ENCODE measurements around the gene MID2.
"Not testable (repeated sequence)": the region's sequence is repeated elsewhere in the genome, so short reads cannot be mapped to it uniquely, and the experiment has no call there.

MID2 gene

DNA sequence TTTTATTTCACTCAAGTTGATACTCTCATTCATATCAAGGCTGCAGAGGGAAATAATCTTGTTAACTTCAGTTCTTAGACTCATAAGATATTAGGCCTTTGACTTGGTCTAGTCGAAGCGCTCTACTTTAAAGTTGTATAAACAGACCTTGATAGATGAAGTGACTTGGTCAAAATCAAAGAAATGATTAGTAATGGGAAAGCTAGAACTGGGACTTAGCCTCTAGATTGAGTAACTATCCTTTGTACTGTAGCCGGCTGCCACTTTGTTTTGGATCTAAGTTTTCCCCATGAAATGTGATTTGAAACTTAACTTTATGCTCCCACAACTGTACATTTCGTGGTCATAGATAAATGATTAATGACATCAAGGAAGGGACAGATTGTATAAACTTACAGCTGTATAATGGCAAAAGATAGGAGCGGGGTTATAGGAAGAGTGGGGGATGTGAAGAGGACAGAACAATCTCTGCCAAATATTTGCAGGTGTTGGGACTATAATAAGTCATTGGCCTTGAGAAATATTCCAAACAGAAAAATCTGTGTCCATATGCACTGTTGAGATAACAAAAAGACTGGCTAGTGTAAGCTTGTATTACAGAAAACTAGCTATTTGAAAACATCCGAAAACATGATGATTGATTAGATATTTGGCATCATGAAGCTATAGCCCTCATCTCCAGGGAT is 17.2 kb downstream of the MID2 start:
- no peak for DNase-seq

DNA sequence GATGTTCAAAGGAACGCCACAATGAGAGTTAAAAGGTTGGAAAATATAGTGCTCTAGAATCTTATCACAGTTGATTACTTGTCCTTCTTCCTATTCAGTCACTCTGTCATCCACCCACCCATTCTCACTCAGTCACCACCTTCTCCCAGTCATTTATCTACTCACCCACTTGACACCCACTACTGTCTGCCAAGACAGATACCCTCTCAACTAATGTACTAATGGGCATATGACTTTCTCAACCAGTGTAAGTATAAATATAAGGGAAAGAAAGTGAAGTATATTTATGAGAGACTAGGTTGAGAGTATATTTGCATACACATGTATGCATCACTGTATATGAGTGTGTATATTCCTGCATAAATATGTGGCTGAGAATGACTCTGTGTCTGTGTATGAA is 20.0 kb downstream of the MID2 start:
- DNase-seq, result no peak

DNA sequence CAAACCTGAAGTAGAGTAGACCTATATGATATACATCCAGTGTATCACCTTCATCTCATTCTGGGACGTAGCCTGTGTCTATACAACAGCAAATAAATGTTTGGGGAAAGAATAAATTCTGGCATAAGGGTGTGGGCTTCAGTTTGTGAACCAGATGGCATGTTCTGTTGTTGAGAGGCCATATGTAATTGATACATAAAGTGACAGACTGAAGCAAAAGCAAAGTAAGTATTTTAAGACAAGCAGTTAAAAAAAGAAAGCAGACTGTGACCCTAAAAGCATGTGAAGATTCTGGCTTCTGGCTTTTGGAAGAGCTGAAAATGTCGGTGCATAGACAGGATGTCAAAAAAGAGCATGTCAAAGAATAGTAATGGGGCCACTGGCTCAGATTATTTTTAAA is 22.9 kb downstream of the MID2 start:
- no peak for DNase-seq

DNA sequence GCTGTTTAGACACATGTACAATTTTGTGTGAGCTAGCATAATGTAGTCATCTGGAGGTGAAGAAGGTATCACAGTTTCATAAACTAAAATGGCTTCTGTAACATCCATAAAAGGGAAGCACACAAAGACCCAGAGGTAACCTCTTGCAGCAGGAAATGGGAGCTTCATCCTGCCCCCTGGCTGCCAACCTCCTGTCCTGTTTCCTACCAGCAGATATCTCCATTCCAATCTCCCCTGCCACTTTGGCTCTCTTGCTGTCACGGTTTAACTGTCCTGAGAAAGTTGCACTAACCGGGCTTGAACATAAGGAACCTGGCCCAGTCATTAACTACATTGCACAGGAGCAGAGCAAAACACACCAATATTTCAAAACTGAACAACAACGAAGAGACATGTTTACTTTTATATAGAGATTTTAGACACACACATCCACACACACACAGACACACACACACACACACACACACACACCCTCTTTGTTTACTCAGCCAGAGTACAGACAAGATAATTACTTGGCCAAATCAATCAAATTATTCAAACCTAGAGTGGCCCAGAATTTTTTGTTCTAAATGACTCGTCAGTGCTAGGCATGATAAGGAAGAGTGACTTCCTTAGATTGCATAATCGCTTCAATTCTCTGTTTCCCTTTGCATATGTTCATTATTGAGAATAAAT is 24.2 kb downstream of the MID2 start:
- no peak for DNase-seq

DNA sequence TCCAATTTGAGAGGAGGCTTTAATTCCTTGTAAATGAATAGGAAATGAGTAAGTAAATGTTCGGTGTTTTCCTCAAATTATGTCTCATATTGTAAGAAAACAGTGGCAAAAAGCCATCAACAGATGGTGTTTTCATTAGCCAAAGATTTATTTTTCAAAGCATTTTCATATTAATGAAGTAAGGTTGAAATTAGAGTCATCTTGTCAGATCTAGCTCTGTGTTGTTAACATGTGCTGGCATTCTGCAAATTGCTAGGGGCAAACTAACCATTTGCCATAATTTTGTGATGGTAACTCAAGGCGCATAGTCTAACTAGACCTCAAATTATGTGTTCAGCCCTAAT is 24.7 kb downstream of the MID2 start:
- DNase-seq, result no peak

DNA sequence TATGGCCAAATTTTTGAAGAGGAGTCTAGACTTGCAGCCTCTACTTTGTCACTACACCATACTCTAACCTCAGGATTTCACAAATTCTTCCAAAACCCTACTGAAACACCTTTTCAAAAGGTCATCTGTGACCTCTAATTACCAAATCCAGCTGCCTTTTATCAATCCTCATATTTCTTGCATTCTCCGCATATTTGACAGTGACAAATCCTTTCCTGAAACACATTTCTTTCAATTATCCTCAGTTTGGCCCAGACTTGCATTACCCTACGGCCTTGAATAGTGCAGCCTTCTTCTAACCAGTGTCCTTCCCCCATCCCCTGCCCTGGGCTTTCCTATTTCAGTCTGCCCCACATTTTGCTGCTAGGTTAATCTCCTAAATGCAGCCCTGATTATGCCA is 25.5 kb downstream of the MID2 start:
- no peak for DNase-seq

DNA sequence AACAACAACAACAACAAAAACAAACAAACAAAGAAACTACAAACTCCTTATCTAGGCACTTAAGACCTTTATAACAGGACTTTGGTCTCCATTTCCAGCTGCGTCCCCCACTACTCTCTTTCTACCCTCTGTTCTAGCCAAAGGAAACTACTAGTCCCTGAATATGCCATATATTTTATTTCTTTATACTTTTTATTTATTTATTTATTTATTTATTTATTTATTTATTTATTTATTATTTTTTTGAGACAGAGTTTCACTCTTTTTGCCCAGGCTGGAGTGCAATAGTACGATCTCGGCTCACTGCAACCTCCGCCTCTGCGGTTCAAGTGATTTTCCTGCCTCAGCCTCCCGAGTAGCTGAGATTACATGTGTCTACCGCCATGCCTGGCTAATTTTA is 26.0 kb downstream of the MID2 start:
- not testable (repeated sequence) for DNase-seq

DNA sequence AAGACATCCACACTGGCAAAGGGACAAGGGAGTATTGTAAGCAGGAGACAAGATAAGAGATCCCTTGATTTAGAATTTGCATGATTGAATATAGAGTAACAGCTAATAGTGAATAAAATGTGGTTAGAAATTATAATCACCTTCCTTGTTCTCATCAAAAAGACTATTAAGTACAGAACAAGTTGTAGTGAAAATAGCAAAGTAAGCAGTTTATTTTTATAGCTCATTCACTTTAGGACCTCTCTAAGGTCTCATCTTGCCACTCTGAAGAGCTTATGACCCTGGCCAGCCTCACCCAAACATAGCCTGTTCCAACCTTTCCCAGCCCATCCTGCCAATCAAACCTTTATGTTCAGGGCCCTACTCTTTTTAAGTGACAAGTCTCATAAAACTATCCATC is 30.6 kb downstream of the MID2 start:
- no peak for DNase-seq

DNA sequence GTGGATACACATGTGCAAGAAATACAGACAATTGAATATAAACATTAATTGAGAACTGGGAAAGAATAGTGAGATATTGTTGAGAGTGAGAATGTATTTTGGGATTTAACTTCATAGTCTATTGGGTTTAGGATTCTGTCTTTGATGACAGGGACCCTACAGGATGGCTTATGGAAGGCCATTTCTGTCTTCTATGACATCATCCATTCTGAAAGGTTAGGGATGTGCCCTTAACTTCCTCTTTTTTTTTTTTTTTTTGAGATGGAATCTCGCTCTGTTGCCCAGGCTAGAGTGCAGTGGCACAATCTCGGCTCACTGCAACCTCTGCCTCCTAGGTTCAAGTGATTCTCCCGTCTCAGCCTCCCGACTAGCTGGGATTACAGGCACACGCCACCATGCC is 31.4 kb downstream of the MID2 start:
- DNase-seq, result not testable (repeated sequence)

DNA sequence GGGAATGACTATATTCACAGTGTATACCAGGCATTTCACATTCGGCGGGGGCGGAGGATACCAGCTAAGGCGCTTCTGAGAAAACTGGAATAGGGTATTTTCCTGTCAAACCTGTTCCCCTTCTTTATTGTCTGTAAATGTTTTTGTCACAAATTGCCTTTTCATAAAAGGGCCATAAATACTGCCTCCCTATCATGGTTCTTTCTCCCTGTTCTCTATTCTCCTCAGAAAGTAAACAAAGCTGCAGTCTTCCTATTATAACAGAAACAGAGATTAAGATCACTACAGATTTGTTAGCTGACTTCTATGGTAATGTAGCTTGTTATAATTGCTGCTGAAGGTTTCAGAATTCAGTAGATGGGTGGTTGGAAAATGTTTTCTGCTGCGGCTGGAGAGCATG is 32.2 kb downstream of the MID2 start:
- no peak for DNase-seq

DNA sequence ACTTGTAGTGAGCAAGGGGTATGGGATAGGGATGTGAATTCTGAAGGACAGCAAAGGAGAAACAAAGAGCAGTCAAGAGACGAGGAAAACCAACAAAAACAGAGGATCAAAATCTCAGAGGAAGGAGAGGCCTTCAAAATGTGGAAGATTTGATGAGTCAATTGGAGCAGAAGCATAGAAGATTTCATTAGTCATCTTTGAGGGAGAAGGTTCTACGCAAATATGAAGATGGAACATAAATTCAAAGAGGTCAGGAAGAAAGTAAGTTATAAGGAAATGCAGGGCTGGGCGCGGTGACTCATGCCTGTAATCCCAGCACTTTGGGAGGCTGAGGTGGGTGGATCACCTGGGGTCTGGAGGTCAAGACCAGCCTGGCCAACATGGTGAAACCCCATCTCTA is 35.4 kb downstream of the MID2 start:
- no peak for DNase-seq

DNA sequence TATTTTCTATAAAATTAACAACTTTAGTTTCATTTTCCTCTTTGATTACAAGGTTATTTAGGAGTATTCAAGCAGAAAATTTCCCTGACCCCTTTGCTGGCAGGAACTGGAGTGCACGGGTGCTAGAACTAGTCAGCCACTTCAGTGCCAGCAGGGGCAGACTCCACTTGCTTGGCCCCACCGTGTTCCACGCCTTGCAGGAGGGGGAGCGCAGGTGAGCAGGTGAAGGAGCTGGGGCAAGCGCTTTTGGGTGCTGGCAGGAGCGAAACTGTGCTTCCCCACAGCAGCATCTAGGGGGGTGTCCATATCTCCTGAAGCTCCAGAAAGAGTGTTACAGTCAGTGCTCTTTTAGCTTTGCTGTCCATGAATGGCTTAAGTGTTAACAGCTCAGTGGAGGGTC is 45.5 kb downstream of the MID2 start:
- no peak for DNase-seq

DNA sequence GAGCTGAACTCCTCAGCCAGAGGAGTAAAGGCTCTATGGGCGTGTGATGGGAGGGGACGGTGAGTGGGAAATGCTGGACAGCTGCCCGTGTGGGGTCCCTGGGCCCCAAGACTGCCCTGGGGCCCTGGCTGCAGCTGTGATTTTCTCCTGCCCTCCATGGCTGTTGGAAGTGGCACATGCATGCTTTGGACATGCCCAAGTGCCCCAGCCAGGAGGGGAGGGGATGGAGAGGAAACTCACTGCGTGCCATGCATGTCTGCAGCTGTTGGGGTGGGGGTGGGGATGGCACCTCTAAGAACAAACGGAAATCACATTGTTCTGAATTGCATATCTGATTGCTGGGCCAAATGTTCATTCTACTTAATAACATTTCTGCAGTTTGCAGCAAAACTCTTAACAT is 52.4 kb downstream of the MID2 start:
- no peak for DNase-seq

DNA sequence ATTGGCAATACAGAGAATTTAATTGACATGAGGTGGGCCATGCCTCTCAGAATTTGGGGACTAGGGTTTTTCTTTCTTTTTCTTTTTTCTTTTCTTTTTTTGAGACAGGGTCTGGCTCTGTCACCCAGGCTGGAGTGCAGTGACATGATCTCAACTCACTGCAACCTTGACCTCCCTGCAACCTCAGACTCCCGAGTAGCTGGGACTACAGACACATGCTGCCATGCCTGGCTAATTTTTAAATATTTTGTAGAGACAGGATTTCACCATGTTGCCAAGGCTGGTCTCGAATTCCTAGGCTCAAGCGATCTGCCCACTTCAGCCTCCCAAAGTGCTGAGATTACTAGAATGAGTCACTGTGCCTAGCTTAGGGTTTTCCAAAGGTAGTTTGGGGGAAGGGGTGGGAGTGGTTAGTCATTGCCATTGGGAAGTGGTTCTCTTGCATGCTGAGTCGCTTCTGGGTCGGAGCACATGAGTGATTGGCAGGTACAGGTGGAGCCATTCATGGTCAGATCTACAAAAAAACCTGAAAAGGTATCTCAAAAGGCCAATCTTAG is 54.5 kb downstream of the MID2 start:
- no peak for DNase-seq

DNA sequence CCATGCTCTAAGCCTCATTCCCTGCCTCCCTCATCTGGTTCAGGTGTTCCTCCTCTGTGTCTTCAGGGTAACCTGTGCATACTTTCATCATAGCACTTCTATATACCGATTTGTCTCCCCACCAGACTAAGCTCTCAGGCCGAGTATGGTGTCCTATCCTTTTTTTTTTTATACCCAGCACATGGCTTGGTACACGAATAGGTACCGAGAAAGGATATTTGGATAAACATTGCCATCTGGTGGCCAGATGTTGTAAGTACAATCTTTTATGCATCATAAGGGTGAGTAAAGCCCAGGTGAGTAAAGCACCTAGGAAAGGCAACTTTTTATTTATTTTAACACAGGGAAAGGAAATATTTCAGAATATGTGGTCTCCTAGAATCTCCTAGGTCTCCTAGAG is 68.4 kb downstream of the MID2 start:
- peak; percentile 50 for DNase-seq

DNA sequence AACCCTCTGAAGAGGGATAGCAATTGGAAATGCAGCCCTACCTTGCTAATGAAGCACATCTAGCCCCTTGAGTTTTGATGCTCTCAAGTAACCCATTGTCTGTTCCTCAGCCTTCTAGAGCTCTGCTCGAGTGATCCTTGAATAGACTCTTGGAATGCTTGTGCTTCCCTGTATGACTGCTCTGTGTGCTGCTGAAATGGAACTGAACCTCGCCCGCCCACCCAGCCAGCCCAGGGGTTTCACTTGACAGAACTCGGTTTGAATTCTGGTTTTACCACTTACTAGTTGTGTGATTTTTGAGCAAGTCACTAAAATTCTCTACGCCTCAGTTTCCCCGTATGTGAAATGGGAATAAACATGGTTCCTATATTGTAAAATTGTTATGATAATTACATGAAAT is 77.1 kb downstream of the MID2 start:
- DNase-seq, result no peak

DNA sequence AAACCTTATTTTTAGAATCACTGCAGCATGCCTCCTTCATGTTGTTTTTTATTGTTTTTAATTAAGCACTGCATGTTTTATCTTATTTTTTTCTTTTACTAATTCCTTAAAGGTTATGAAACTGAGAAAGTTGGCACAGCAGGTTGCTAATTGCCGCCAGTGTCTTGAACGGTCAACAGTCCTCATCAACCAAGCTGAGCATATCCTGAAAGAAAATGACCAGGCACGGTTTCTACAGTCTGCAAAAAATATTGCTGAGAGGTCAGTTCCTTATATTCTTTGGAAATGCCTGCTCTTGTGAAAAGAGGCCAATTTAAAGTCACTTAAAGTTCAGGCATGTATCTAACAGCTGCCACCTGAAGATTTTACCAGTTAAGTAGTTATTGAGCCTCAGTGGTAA is 79.7 kb downstream of the MID2 start:
- DNase-seq, result no peak

DNA sequence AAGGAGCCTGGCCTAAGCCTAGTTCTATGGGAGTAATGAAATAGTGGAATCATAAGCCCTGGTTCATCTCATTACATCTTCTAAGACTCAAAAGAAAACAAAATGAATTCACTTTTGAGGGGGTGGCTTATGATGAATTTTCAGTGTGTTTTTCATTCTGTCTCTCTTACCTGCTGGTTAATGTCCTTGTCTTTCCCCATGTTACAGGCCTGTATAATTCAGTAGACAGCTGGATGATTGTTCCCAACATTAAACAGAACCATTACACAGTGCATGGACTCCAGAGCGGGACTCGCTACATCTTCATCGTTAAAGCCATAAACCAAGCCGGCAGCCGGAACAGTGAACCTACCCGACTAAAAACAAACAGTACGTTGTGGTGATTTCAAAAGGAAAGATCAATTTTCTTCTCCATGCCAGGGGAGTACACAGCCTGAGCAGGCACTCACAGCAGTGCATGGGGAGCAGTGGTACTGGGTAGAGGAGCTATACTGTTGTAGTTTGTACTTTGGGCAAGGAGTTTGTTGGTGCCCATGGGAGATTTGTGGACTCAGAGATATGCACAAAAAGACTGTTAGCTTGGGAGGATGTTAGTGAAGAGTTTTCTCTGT is 98.6 kb downstream of the MID2 start:
- DNase-seq, result no peak

DNA sequence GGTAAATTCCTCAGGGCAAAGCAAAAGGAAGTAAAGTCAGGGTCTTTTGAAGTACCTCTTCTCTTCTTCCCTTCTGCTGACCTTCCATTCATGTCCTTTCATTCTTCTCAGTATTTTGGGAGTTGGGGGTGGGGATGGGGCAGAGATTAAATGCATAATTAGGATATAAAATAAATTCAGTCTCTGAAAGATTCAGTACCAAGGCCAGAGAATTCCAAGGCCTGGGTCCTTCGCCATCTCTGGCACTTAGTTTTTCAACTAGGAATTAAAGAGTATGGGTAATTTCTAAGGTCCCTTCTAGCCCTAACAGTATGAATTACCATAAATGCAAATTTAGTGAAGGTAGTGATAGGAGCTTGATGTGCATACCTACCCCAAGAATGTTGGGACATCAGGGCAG is 108.6 kb downstream of the MID2 start:
- DNase-seq, result no peak

DNA sequence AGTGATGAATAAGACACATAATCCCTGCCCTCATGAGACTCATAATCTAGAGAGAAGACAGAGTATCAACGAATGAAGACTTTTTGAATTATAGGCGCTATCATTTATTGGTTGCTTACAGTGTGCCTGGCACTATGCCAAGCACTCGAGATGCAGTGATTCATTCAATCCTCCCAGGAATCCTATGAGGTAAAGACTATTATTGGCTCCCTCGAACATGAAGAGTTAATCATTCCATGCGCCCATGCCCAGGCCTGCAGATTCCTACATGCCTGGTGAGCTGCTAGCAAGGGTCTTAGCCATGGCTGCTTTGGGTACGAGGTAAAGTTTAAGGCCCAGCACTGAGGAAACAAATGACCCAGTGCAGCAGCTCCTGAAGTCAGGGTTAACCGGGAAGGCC is 109.5 kb downstream of the MID2 start:
- DNase-seq, result no peak

DNA sequence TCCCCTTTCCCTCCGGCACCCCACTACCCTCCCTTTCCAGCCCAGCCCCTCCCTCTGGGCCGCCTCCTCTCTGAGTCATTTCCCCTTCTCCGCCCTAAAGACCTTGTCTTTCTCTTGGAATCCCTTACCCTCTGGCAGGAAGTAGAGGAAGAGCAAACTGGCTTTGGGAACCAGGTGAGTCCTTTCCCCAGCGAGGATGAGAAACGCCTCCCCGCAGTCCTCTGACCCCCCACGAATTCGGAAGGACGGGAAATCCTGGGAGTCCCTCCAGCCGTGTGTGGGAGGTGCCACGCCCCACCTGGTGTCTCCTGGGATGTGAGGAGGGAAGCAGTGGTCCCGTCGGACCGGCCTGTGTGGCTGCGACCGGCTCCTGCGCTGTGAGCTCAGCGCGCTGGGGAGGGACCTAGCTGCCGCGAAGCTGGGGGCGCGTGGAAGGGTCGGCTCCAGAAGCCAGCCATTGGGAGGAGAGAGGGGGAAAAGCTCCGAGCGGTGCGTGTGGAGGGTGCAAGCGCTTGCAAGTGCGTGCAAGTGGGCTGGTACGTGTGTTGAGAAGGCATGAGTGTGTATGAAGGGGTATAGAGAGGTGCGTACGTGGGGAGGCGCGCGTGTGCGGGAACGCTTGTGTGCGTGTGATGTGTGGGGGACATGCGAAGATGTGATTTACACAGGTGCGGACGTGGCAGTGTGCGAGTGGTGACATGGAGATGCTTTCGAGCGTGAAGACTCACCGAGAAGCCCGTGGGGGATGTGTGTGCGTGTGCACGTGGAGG is 110.2 kb downstream of the MID2 start:
- peak; percentile 18 for DNase-seq

DNA sequence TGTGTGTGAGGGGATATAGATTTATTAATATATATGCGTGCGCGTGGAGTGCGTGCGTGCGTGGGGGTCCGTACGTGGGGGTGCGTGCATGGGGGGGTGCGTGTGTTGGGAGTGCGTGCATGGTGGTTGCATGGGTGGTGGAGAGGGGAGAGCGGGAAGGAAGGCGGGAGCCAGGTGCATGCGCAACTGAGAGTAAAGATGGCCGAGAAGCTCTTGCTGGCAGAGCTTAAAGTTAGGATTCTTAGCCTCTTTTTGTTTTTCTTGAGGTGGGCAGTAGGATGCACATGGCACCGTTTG is 110.7 kb downstream of the MID2 start:
- no peak for DNase-seq

DNA sequence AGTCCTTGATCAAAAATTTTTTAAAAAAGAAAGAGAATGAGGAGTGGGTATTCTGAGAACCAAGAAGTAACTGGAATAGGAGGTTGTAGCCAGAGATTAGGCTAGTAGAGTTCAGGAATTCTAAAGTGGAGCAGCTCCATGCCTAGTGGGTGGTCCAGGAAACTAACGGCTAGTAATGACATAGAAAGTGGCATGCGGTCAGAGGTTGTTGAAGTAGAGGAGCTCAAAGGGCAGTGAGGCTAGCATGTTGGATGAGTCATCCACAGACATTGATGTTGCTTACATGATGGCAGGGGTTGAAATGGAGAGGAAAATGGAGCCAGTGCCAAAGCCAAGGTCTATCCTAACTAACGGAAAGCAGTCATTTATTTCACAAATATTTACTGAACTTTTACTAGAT is 114.4 kb downstream of the MID2 start:
- no peak for DNase-seq

DNA sequence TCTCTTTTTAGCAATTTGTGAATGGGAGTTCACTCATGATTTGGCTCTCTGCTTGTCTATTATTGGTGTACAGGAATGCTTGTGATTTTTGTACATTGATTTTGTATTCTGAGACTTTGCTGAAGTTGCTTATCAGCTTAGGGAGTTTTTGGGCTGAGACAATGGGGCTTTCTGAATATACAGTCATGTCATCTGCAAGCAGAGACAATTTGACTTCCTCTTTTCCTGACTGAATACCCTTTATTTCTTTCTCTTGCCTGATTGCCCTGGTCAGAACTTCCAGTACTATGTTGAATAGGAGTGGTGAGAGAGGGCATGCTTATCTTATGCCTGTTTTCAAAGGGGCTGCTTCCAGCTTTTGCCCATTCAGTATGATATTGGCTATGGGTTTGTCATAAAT is 129.7 kb downstream of the MID2 start:
- not testable (repeated sequence) for DNase-seq

Data from eye (tissue), 1 donor.